Tibial artery (tissue), 4 donors: ENCODE results near the gene SMG1.
A peak's percentile ranks its signal among the peaks of the same experiment; 100 is the strongest.

ENCODE experiments used
- DNase-seq, 2 donors: peaks; one replicate each; pipeline ENCODE4 v3.0.0-alpha.2; 2019
- H3K27ac ChIP-seq, 2 donors: fragments of 200-600 bp; sonication (generic) in 1 of 2; 1 replicate in 1 of 2; 2 replicates in 1 of 2; pipeline ENCODE4 v1.5.1; 2018 to 2019; ENCODE audit warnings: mild to moderate bottlenecking in 1 of 2
- H3K27me3 ChIP-seq, 2 donors: fragments of 200-600 bp; sonication (generic) in 1 of 2; one replicate each; pipeline versions ENCODE4 v1.5.1 to v1.6.0; 2016 to 2019
- H3K36me3 ChIP-seq, 3 donors: fragments of 200-600 bp; sonication (generic) in 2 of 3; one replicate each; pipeline ENCODE4 v1.5.1; 2016 to 2019; ENCODE audit warnings: mild to moderate bottlenecking in 2 of 3
- H3K4me1 ChIP-seq, 4 donors: fragments of 200-600 bp; sonication (generic) in 2 of 4; 1 replicate in 3 of 4; 2 replicates in 1 of 4; pipeline ENCODE4 v1.5.1; 2016 to 2019
- H3K4me3 ChIP-seq, 2 donors: fragments of 200-600 bp; sonication (generic) in 1 of 2; 1 replicate in 1 of 2; 2 replicates in 1 of 2; pipeline ENCODE4 v1.5.1; 2018 to 2019; ENCODE audit warnings: mild to moderate bottlenecking in 2 of 2
- H3K9me3 ChIP-seq, 3 donors: fragments of 200-600 bp; sonication (generic) in 1 of 3; one replicate each; pipeline ENCODE4 v1.5.1; 2016 to 2019
- intact Hi-C: fragments of 100-400 bp; cut with DNase I; formaldehyde crosslinking; loops from one replicate; pipeline ENCODE4 v1.15.0; 2023; ENCODE audit warnings: low total_unique reads
- TF ChIP-seq, protein P1 (sequence below), 2 experiments: fragments of 200-600 bp in 1 of 2; fragments of 450-650 bp in 1 of 2; IDR thresholded peaks; one replicate each; pipeline ENCODE4 v1.5.1; 2017 to 2019; ENCODE audit warnings: antibody characterized with exemption in 2 of 2, mild to moderate bottlenecking in 1 of 2, moderate library complexity in 1 of 2

SMG1 gene

GRCh38 chr16:18800775-18801144, 125.4 kb downstream of the SMG1 start:
- no peak for DNase-seq
- Histone ChIP-seq H3K27ac (peak overlapping the region; percentile 72 to 91), H3K4me1 (peaks cover 0 to 30% (median 17%) of the 10 kb centered on the region in 4 donors), H3K4me3 (peak overlapping the region; percentile 58 to 83), H3K27me3 (no peaks in the 10 kb centered on the region), H3K36me3 (peaks cover 0 to 25% (median 8%) of the 10 kb centered on the region in 3 donors), H3K9me3 (no peaks in the 10 kb centered on the region)
- TF ChIP-seq, protein P1, sequence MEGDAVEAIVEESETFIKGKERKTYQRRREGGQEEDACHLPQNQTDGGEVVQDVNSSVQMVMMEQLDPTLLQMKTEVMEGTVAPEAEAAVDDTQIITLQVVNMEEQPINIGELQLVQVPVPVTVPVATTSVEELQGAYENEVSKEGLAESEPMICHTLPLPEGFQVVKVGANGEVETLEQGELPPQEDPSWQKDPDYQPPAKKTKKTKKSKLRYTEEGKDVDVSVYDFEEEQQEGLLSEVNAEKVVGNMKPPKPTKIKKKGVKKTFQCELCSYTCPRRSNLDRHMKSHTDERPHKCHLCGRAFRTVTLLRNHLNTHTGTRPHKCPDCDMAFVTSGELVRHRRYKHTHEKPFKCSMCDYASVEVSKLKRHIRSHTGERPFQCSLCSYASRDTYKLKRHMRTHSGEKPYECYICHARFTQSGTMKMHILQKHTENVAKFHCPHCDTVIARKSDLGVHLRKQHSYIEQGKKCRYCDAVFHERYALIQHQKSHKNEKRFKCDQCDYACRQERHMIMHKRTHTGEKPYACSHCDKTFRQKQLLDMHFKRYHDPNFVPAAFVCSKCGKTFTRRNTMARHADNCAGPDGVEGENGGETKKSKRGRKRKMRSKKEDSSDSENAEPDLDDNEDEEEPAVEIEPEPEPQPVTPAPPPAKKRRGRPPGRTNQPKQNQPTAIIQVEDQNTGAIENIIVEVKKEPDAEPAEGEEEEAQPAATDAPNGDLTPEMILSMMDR (IDR thresholded peaks at IDR 0.05): no peak
- intact Hi-C loops: loop anchor here (5.0 kb wide), 1 partner anchor 167 kb away; no protein-coding TSS in a partner anchor

DNA sequence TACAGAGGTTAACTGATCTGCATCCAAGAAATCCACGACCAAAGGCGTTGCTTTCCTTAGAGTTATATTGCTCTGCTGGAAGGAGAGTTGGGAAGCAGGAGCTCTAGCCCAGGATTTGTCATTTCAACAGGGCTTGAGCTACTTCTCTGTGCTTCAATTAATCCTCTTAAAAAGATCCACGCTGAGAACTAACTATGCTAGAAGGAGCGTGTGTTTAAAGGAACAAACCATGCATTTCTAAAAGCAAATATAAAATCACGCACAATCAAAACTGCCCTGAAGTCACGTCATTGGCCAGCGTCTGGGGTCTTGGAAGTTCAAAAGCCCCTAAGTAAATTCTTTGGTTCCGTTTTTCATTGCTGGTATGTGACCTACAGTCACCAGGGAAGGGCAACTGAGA, 125.9 kb downstream of the SMG1 start:
- Histone ChIP-seq H3K27me3 (no peaks in the 10 kb centered on the region), H3K27ac (peak overlapping the region; percentile 72 to 91), H3K4me3 (peak overlapping the region; percentile 58 to 83), H3K4me1 (peaks cover 0 to 30% (median 17%) of the 10 kb centered on the region in 4 donors), H3K9me3 (no peaks in the 10 kb centered on the region), H3K36me3 (peaks cover 3 to 29% (median 13%) of the 10 kb centered on the region in 3 donors)
- TF ChIP-seq, protein P1 (IDR thresholded peaks at IDR 0.05): no peak
- intact Hi-C loops: loop anchor here (5.0 kb wide), 1 partner anchor 167 kb away; no protein-coding TSS in a partner anchor
- DNase-seq: no peak

- no peaks in the 10 kb centered on the region for H3K27me3 ChIP-seq
- TF ChIP-seq, protein P1 (IDR thresholded peaks at IDR 0.05): no peak
- no peaks in the 10 kb centered on the region for H3K9me3 ChIP-seq
- H3K4me1 ChIP-seq: peaks cover 0 to 30% (median 17%) of the 10 kb centered on the region in 4 donors
- DNase-seq: no peak
- H3K4me3 ChIP-seq: peak overlapping the region in 1 of 2 donors; percentile 58
- intact Hi-C loops: no loop called here
- H3K27ac ChIP-seq: no peak overlapping the region
- H3K36me3 ChIP-seq: peaks cover 11 to 36% (median 21%) of the 10 kb centered on the region in 3 donors
Observed at GRCh38 chr16:18799500-18799899, 126.7 kb downstream of the SMG1 start.

DNA sequence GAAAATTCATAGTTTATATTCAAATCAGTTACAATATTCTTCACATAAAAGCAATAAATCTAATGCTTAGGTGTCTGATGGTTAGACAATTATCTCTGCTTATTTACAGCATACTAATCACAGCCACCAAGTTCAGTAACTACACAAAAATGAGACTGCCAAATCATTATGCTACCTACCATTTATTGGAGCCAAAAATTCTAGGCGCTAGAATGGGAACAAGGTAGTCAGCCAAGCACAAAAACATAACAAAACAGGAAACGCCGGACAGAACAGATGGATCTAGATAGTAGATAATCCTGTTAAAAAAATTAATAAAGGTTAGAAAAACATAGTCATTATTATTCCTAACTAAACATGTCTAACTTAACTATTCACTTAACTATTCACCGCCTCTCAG, 128.5 kb downstream of the SMG1 start:
- TF ChIP-seq, protein P1 (IDR thresholded peaks at IDR 0.05): no peak
- Histone ChIP-seq H3K36me3 (peaks cover 28 to 53% (median 39%) of the 10 kb centered on the region in 3 donors), H3K4me1 (peaks cover 0 to 30% (median 16%) of the 10 kb centered on the region in 4 donors), H3K4me3 (no peak overlapping the region), H3K27ac (no peak overlapping the region), H3K27me3 (no peaks in the 10 kb centered on the region), H3K9me3 (no peaks in the 10 kb centered on the region)
- intact Hi-C loops: no loop called here
- DNase-seq: no peak

- no peak overlapping the region for H3K4me3 ChIP-seq
- peaks cover 34 to 59% (median 44%) of the 10 kb centered on the region in 3 donors for H3K36me3 ChIP-seq
- H3K27me3 ChIP-seq: no peaks in the 10 kb centered on the region
- no peaks in the 10 kb centered on the region for H3K9me3 ChIP-seq
- no peak overlapping the region for H3K27ac ChIP-seq
- TF ChIP-seq, protein P1 (IDR thresholded peaks at IDR 0.05): no peak
- intact Hi-C loops: no loop called here
- peaks cover 0 to 21% (median 16%) of the 10 kb centered on the region in 4 donors for H3K4me1 ChIP-seq
- DNase-seq: no peak
Observed at GRCh38 chr16:18796377-18796776, 129.8 kb downstream of the SMG1 start.
